ENCODE measurements around the gene IL22RA2. TPM values are rescaled to one million over a fixed set of nuclear protein-coding genes. Genes with fewer than 3 reads are reported as not detected.

The IL22RA2 gene
- total and polyA plus RNA-seq, 9 of the 15 experiments (the other 6 are each of a cell fraction or from before 2014, with no cell fraction given) = 0.03 TPM; not detected in 8

DNA sequence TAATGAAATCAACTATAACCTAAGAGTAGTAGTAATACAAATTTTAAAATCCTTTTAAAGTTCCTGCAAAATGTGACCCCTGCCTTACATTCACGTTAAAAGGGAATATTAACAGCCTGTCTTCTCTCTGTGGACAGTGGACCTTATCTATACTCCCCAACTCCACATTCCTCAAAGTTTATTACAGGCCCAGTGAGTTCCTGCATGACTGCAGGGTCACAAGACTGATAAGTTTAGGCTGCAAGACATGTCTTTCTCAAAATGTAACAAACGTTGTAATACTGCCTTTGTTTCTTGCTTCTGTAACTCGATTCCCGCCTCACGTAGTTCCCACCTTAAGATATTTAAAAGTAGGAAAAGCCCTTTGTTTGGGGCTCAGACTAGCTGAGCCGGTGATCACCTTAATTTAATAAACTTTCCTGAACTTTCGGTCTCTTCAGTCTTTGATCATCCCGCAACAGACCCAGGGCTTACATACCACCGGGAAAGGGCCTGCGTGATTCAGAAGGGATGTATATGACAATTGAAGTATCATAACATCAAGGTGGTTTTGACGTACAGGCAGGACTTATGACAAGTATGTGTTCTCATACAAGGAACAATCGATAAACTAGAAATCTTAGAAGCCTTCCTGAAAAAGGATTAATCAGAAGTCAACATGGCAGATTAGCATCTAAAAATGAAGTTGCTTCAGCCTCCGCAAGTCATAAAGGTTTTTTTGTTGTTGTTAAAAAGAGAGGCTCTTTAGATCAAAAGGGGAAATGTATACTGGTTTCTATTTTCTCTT, 3.0 kb downstream of the IL22RA2 start (continued):
- TF ChIP-seq, protein P1, sequence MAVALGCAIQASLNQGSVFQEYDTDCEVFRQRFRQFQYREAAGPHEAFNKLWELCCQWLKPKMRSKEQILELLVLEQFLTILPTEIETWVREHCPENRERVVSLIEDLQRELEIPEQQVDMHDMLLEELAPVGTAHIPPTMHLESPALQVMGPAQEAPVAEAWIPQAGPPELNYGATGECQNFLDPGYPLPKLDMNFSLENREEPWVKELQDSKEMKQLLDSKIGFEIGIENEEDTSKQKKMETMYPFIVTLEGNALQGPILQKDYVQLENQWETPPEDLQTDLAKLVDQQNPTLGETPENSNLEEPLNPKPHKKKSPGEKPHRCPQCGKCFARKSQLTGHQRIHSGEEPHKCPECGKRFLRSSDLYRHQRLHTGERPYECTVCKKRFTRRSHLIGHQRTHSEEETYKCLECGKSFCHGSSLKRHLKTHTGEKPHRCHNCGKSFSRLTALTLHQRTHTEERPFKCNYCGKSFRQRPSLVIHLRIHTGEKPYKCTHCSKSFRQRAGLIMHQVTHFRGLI (CRISPR knock-in tag; IDR thresholded peaks at IDR 0.05) = peak; percentile 90
- TF ChIP-seq ARHGAP35 (IDR thresholded peaks at IDR 0.05; ENCODE audit: partially characterized antibody) (no peak), ZFP1 (CRISPR knock-in tag; IDR thresholded peaks at IDR 0.05) (no peak), NFXL1 (CRISPR knock-in tag; IDR thresholded peaks at IDR 0.05) (0 out of 2 replicates have a peak, but pooled peaks have one; percentile 44), KLF13 (tag; IDR thresholded peaks at IDR 0.05; ENCODE audit: borderline replicate concordance, low read depth) (no peak), ZKSCAN8 (CRISPR knock-in tag; IDR thresholded peaks at IDR 0.05) (no peak), MXI1 (IDR thresholded peaks at IDR 0.05; ENCODE audit: low read depth, low read length) (no peak), SIN3B (IDR thresholded peaks at IDR 0.05; ENCODE audit: low read depth) (no peak), BHLHE40 (IDR thresholded peaks at IDR 0.05; ENCODE audit: low read length) (no peak), MEF2A (IDR thresholded peaks at IDR 0.05; ENCODE audit: control insufficient read depth, low read depth, low read length) (no peak), SMARCB1 (IDR thresholded peaks at IDR 0.05; ENCODE audit: insufficient read length, low read depth) (no peak)
- TF ChIP-seq, protein P2, sequence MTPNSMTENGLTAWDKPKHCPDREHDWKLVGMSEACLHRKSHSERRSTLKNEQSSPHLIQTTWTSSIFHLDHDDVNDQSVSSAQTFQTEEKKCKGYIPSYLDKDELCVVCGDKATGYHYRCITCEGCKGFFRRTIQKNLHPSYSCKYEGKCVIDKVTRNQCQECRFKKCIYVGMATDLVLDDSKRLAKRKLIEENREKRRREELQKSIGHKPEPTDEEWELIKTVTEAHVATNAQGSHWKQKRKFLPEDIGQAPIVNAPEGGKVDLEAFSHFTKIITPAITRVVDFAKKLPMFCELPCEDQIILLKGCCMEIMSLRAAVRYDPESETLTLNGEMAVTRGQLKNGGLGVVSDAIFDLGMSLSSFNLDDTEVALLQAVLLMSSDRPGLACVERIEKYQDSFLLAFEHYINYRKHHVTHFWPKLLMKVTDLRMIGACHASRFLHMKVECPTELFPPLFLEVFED (CRISPR knock-in tag; conservative IDR thresholded peaks at IDR 0.05) = no peak
- TF ChIP-seq, protein P3, sequence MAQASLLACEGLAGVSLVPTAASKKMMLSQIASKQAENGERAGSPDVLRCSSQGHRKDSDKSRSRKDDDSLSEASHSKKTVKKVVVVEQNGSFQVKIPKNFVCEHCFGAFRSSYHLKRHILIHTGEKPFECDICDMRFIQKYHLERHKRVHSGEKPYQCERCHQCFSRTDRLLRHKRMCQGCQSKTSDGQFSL (CRISPR knock-in tag; IDR thresholded peaks at IDR 0.05) = no peak
- TF ChIP-seq, protein P3 (tag; IDR thresholded peaks at IDR 0.05) = peak in 1 of 2 experiments; percentile 88; a peak in 2 of 4 replicates
- TF ChIP-seq, protein P4, sequence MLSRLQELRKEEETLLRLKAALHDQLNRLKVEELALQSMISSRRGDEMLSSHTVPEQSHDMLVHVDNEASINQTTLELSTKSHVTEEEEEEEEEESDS (CRISPR knock-in tag; IDR thresholded peaks at IDR 0.05) = no peak
- TF ChIP-seq, protein P5, sequence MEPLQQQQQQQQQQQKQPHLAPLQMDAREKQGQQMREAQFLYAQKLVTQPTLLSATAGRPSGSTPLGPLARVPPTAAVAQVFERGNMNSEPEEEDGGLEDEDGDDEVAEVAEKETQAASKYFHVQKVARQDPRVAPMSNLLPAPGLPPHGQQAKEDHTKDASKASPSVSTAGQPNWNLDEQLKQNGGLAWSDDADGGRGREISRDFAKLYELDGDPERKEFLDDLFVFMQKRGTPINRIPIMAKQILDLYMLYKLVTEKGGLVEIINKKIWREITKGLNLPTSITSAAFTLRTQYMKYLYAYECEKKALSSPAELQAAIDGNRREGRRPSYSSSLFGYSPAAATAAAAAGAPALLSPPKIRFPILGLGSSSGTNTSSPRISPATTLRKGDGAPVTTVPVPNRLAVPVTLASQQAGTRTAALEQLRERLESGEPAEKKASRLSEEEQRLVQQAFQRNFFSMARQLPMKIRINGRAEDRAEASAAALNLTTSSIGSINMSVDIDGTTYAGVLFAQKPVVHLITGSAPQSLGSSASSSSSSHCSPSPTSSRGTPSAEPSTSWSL (CRISPR knock-in tag; IDR thresholded peaks at IDR 0.05; ENCODE audit: borderline replicate concordance) = no peak

Data from K562 (cell line).